Uterus (tissue), 4 donors: ENCODE data around the gene HDAC4. TPM values are rescaled to one million over a fixed set of nuclear protein-coding genes. Genes with fewer than 3 reads are reported as not detected.

Source experiments
- DNase-seq, 2 donors: peaks; one replicate each; pipeline ENCODE4 v3.0.0-alpha.2; 2019 to 2020
- H3K27ac ChIP-seq, 2 donors: fragments of 200-600 bp; sonication (generic); 1 replicate in 1 of 2; 2 replicates in 1 of 2; pipeline ENCODE4 v1.5.1; 2016 to 2018
- H3K27me3 ChIP-seq, 2 donors: fragments of 200-600 bp; sonication (generic); one replicate each; pipeline ENCODE4 v1.5.1; 2018 to 2019; ENCODE audit warnings: control low read depth in 1 of 2
- H3K36me3 ChIP-seq, 2 donors: fragments of 200-600 bp; sonication (generic); one replicate each; pipeline ENCODE4 v1.5.1; 2019; ENCODE audit warnings: control low read depth in 1 of 2
- H3K4me1 ChIP-seq, 2 donors: fragments of 200-600 bp; sonication (generic); one replicate each; pipeline ENCODE4 v1.5.1; 2018 to 2019; ENCODE audit warnings: control low read depth in 1 of 2
- H3K4me3 ChIP-seq, 2 donors: fragments of 200-600 bp; sonication (generic); 1 replicate in 1 of 2; 2 replicates in 1 of 2; pipeline ENCODE4 v1.5.1; 2018 to 2019; ENCODE audit warnings: mild to moderate bottlenecking in 1 of 2
- H3K9me3 ChIP-seq, 2 donors: fragments of 200-600 bp; sonication (generic); one replicate each; pipeline ENCODE4 v1.5.1; 2019; ENCODE audit warnings: control low read depth in 1 of 2
- POLR2A ChIP-seq, 2 donors: fragments of 450-650 bp; IDR thresholded peaks; one replicate each; pipeline ENCODE4 v1.6.1; 2016; ENCODE audit warnings: antibody characterized with exemption in 2 of 2, mild to moderate bottlenecking in 1 of 2, moderate library complexity in 1 of 2
- intact Hi-C: fragments of 100-400 bp; cut with DNase I; formaldehyde crosslinking; loops from one replicate; pipeline ENCODE4 v1.15.1; 2023; ENCODE audit warnings: low total_unique reads
- total RNA-seq, 4 donors: library from RNA; depleted of rRNA in 3 of 4; stranded (reverse); fragments of >200 nt in 3 of 4; gene quantifications; one replicate each; pipeline versions ENCODE4 v1.1.0 to v1.2.4, GENCODE V29; 2014 to 2023
- TF ChIP-seq, protein P1 (sequence below), 4 experiments: fragments of 200-600 bp in 2 of 4; fragments of 450-650 bp in 2 of 4; sonication (generic) in 2 of 4; IDR thresholded peaks; one replicate each; pipeline ENCODE4 v1.5.1; 2016 to 2019; ENCODE audit warnings: antibody characterized with exemption in 4 of 4, mild to moderate bottlenecking in 2 of 4, moderate library complexity in 1 of 4
- donor health status: DM: yes; HTN: yes; CAD: no.

HDAC4 gene
- total RNA-seq, 4 donors from 2014 or later = 42.1 to 91.5 (median 73.4) TPM

DNA sequence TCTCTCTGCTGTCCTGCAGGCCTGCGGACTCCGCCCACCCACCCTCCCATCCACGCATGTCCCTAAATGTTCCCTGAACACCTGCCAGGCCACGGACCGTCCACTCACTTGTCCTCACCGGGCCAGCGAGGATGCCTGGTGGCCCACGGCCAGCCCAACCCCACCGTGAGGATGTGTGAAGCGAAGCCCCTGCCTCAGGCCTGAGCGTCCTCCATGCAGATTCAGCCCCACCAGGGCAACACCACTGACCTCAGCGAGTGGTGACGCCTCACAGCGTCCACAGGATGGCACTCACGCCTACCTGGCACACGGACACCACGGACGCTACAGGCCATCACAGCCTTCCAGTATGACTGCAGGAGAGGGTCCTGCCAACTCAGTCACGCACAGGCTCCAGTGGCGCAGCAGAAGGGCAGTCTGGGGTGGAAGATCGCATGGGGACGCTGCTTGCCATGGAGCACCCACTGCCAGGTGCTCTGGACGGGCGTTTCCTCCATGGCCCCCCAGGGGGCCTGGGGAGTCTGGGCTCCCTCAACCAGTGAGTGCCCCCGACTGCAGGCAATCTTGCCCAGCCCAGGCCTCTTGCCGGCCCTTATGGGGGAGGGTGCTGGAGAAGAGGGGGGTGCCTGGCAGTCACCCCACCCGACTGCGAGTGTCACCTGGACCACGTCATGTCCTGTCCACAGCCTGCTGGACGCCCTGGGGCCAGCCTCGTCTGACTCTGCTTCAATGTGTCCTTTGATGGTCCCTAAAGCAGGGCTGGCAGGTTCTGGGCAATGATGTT, 25.4 kb downstream of the HDAC4 start:
- H3K4me1 ChIP-seq = no peaks in the 10 kb centered on the region
- intact Hi-C loops = no loop called here
- H3K36me3 ChIP-seq = no peaks in the 10 kb centered on the region
- no peak overlapping the region for H3K4me3 ChIP-seq
- H3K27ac ChIP-seq = no peak overlapping the region
- no peak for DNase-seq
- H3K9me3 ChIP-seq = no peaks in the 10 kb centered on the region
- TF ChIP-seq POLR2A (IDR thresholded peaks at IDR 0.05) = no peak
- TF ChIP-seq, protein P1, sequence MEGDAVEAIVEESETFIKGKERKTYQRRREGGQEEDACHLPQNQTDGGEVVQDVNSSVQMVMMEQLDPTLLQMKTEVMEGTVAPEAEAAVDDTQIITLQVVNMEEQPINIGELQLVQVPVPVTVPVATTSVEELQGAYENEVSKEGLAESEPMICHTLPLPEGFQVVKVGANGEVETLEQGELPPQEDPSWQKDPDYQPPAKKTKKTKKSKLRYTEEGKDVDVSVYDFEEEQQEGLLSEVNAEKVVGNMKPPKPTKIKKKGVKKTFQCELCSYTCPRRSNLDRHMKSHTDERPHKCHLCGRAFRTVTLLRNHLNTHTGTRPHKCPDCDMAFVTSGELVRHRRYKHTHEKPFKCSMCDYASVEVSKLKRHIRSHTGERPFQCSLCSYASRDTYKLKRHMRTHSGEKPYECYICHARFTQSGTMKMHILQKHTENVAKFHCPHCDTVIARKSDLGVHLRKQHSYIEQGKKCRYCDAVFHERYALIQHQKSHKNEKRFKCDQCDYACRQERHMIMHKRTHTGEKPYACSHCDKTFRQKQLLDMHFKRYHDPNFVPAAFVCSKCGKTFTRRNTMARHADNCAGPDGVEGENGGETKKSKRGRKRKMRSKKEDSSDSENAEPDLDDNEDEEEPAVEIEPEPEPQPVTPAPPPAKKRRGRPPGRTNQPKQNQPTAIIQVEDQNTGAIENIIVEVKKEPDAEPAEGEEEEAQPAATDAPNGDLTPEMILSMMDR (IDR thresholded peaks at IDR 0.05) = no peak
- H3K27me3 ChIP-seq = no peaks in the 10 kb centered on the region

DNA sequence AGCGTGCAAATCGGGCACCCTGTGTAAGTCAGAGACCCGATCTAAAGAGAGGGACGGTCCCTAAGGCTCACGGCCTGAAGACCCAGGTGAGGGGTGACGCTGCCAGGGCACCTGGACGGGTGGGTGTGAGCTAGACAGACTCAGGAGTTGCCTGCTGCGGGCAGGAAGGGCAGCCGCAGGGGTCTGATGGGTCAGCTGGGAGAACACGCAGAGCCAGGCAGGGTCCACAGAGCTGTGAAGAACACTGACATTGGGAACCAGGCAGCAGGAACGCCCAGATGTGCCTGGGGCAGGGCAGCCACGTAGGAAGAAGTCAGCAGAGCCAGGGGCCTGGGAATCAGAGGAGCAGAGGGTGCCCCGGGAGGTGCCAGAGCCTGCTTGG, 25.9 kb downstream of the HDAC4 start:
- Histone ChIP-seq H3K4me3 (no peak overlapping the region), H3K4me1 (no peaks in the 10 kb centered on the region), H3K36me3 (no peaks in the 10 kb centered on the region), H3K27ac (no peak overlapping the region), H3K27me3 (no peaks in the 10 kb centered on the region), H3K9me3 (no peaks in the 10 kb centered on the region)
- intact Hi-C loops = no loop called here
- DNase-seq = no peak
- TF ChIP-seq, protein P1 (IDR thresholded peaks at IDR 0.05) = no peak
- no peak for TF ChIP-seq POLR2A (IDR thresholded peaks at IDR 0.05)

DNA sequence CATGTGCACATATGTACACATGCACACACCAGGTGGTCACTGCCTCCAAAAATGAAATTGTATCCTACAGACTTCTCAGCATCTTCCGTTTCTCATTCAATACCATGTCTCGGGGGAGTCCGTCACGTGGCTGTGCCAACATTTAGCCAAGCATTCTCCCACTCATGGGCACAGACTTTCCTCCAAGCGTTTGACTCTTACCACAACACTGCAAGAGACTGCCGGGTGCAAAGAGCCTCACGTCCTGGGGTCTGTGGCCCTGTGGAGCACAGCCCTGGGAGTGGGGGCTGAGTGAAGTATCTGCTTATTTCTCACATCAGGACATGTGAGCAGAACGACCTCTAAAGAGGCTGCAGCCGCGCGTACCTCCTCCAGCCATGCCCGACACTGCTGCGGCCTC, 28.0 kb downstream of the HDAC4 start:
- Histone ChIP-seq H3K27ac (no peak overlapping the region), H3K9me3 (no peaks in the 10 kb centered on the region), H3K27me3 (no peaks in the 10 kb centered on the region), H3K4me3 (no peak overlapping the region), H3K36me3 (no peaks in the 10 kb centered on the region), H3K4me1 (no peaks in the 10 kb centered on the region)
- no peak for TF ChIP-seq POLR2A (IDR thresholded peaks at IDR 0.05)
- intact Hi-C loops = no loop called here
- no peak for DNase-seq

DNA sequence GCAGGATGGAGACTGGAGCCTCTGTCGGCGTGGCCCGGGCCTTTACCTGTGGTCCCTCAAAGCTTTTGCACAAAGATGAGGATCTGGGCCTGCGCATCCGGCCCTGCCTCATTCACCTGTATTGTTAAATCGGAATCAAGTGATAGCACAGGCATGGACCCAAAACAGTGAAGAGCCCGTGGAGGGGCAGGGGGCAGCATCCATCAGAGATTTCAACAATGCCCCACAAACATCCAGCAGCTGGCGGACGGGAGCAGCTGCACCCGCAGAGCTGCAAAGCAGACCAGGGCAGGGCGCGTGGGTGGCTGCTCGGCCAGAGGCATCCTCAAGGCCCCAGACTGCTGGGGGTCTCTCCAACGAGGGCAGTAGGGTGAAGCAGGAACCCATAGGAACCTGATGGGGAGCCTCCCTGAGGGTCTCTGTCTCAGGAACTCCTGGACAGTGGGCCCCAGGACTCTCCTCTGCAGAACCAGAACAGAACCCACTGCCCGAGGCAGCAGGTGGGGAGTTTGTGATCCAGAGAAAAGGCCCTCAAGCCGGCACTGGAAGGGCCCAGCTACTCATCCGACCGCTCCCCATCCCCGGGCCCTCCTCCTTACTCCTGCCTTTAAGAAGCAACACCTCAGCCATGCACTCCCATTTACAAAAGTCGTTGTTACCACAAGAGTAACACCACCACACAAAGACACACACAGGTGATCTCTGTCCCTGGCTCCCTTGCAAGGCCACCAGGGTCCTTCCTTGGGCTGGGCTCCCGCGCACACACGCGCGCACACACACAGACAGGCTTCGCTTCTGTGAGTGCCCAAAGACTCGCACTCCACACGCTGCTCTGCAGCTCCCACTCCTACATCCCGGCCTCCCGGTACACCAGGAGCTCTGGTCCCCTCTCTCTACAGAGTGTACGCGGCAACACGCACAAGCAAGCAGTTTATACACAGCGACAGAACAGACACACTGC, 28.8 kb downstream of the HDAC4 start:
- no peaks in the 10 kb centered on the region for H3K9me3 ChIP-seq
- H3K4me1 ChIP-seq = no peaks in the 10 kb centered on the region
- DNase-seq = no peak
- no peaks in the 10 kb centered on the region for H3K27me3 ChIP-seq
- no peaks in the 10 kb centered on the region for H3K36me3 ChIP-seq
- no peak overlapping the region for H3K27ac ChIP-seq
- TF ChIP-seq, protein P1 (IDR thresholded peaks at IDR 0.05) = no peak
- no peak for TF ChIP-seq POLR2A (IDR thresholded peaks at IDR 0.05)
- intact Hi-C loops = no loop called here
- H3K4me3 ChIP-seq = no peak overlapping the region

DNA sequence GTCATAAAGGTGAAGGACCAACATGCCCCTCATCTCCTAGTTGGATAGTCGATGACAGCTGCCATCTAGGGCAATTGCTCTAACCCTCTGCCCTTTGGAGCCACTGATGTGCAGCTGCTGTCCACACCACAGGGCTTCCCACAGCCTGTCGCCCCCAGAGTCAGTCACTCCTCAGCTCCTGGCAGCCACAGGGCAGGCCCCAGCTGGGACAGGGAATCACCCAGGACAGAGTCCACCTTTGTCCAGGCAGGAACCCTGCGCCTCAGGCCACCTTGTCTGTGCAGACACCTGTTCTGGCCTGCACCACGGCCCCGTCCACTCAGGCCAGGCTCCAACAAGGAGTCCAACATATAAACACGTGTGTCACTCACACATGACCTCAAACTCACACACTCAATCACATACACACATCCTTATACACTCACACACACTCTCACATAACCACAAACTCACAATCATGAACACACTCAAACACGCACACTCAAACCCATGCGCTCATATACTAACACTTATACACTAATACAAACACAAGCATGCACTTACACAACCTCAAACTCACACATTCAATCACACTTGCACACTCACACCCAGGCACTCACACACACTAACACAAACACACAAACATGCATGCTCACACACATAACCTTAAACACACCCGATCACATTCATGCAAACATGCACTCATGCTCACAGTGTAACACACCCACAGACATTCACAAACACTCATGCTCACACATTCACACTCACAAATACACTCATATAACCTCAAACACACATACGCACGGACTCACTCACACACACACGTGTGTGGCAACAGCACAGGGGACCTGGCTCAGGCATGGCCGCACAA, 29.7 kb downstream of the HDAC4 start:
- Histone ChIP-seq H3K27me3 (no peaks in the 10 kb centered on the region), H3K9me3 (no peaks in the 10 kb centered on the region), H3K4me1 (no peaks in the 10 kb centered on the region), H3K27ac (no peak overlapping the region), H3K4me3 (no peak overlapping the region), H3K36me3 (no peaks in the 10 kb centered on the region)
- intact Hi-C loops = no loop called here
- TF ChIP-seq, protein P1 (IDR thresholded peaks at IDR 0.05) = no peak
- no peak for TF ChIP-seq POLR2A (IDR thresholded peaks at IDR 0.05)
- DNase-seq = no peak
